PC-3 (cell line): Measurements from ENCODE around the gene FBXO11. TPM values are rescaled to one million over a fixed set of nuclear protein-coding genes. Genes with fewer than 3 reads are reported as not detected.
"Not testable (repeated sequence)": the region's sequence is repeated elsewhere in the genome, so short reads cannot be mapped to it uniquely, and the experiment has no call there.

ENCODE experiments used
- ATAC-seq: fragments of 200-7000 bp; cut with Tn5 transposase; 2 replicates; pipeline ENCODE4 v1.9.1; 2020; ENCODE audit warnings: mild to moderate bottlenecking, moderate library complexity
- BruUV-seq: library from RNA; stranded (reverse); fragments of 400-500 nt; replicated peaks from 2 replicates; lab custom pipeline; 2021; lab: Mats Ljungman, UMichigan
- CTCF ChIA-PET: fragments of 300-600 bp; sonication (Branson Sonifier 250); formaldehyde crosslinking; loops from one replicate; lab custom pipeline; 2022; ENCODE audit warnings: antibody characterized with exemption; lab: Charles Lee
- POLR2A ChIA-PET: fragments of 300-600 bp; sonication (Branson Sonifier 250); formaldehyde crosslinking; loops from one replicate; lab custom pipeline; 2022; ENCODE audit warnings: antibody characterized with exemption; ENCODE audit not compliant: unreplicated experiment; lab: Charles Lee
- DNase-seq: peaks from one replicate; pipeline ENCODE4 v3.0.0-alpha.2; 2015
- H2AFZ ChIP-seq: fragments of 300-600 bp; sonication (generic); 2 replicates; pipeline ENCODE4 v1.6.0; 2016; ENCODE audit warnings: antibody characterized with exemption, low read length
- H3F3A ChIP-seq: fragments of 300-600 bp; sonication (generic); one replicate; pipeline ENCODE4 v1.6.0; 2017; ENCODE audit warnings: antibody characterized with exemption, low read length, control low read depth, mild to moderate bottlenecking; ENCODE audit not compliant: unreplicated experiment
- H3K27ac ChIP-seq: fragments of 300-600 bp; sonication (generic); 2 replicates; pipeline ENCODE4 v1.5.1; 2016; ENCODE audit warnings: mild to moderate bottlenecking, low read length
- H3K27me3 ChIP-seq: fragments of 300-600 bp; sonication (generic); 2 replicates; pipeline ENCODE4 v1.6.1; 2016; ENCODE audit warnings: low read length, mixed read lengths
- H3K36me3 ChIP-seq: fragments of 300-600 bp; sonication (generic); 2 replicates; pipeline ENCODE4 v1.6.1; 2016; ENCODE audit warnings: low read depth, mixed run types, low read length, mixed read lengths
- H3K4me1 ChIP-seq: fragments of 300-600 bp; sonication (generic); 2 replicates; pipeline ENCODE4 v1.5.1; 2016; ENCODE audit warnings: low read length; ENCODE audit not compliant: insufficient read depth
- H3K4me2 ChIP-seq: fragments of 300-600 bp; sonication (generic); 2 replicates; pipeline ENCODE4 v1.6.0; 2016; ENCODE audit warnings: low read length
- H3K4me3 ChIP-seq: fragments of 300-600 bp; sonication (generic); 2 replicates; pipeline ENCODE4 v1.5.1; 2016; ENCODE audit warnings: mild to moderate bottlenecking, low read length, mixed read lengths
- H3K79me2 ChIP-seq: fragments of 300-600 bp; sonication (generic); 2 replicates; pipeline ENCODE4 v1.6.1; 2017; ENCODE audit warnings: low read length, mixed read lengths
- H3K9ac ChIP-seq: fragments of 300-600 bp; sonication (generic); 2 replicates; pipeline ENCODE4 v1.6.0; 2016; ENCODE audit warnings: mild to moderate bottlenecking, low read length
- H3K9me2 ChIP-seq: fragments of 300-600 bp; sonication (generic); replicated peaks from 2 replicates; pipeline ENCODE4 v1.6.1; 2016; ENCODE audit warnings: mixed run types, low read length, mixed read lengths
- H3K9me3 ChIP-seq: fragments of 300-600 bp; sonication (generic); 2 replicates; pipeline ENCODE4 v1.6.1; 2016; ENCODE audit warnings: low read length, mixed read lengths
- H4K20me1 ChIP-seq: fragments of 300-600 bp; sonication (generic); 2 replicates; pipeline ENCODE4 v1.6.1; 2016; ENCODE audit warnings: low read length, mixed read lengths
- EZH2 ChIP-seq: fragments of 300-600 bp; sonication (generic); IDR thresholded peaks from one replicate; pipeline ENCODE4 v1.6.1; 2017; ENCODE audit warnings: antibody characterized with exemption, mild to moderate bottlenecking, low read length; ENCODE audit not compliant: unreplicated experiment
- EZH2phosphoT487 ChIP-seq: fragments of 300-600 bp; sonication (generic); IDR thresholded peaks from 2 replicates; pipeline ENCODE4 v1.6.1; 2018; ENCODE audit warnings: mild to moderate bottlenecking, antibody characterized with exemption, low read length, borderline replicate concordance
- intact Hi-C: fragments of 100-400 bp; cut with micrococcal nuclease; formaldehyde crosslinking; loops from 2 replicates; pipeline ENCODE4 v1.9.0; 2023
- total RNA-seq: library from RNA; depleted of rRNA; stranded (reverse); fragments of >200 nt; gene quantifications from 2 replicates; pipeline ENCODE4 v1.2.3, GENCODE V29; 2014
- TF ChIP-seq, protein P1 (sequence below): fragments of 300-600 bp; sonication (generic); conservative IDR thresholded peaks from 2 replicates; pipeline ENCODE4 v1.5.1; 2017; ENCODE audit warnings: antibody characterized with exemption, low read depth, mild to moderate bottlenecking, low read length

The FBXO11 gene
- total RNA-seq, 1 experiment from 2014 or later, result 34.8 TPM

DNA sequence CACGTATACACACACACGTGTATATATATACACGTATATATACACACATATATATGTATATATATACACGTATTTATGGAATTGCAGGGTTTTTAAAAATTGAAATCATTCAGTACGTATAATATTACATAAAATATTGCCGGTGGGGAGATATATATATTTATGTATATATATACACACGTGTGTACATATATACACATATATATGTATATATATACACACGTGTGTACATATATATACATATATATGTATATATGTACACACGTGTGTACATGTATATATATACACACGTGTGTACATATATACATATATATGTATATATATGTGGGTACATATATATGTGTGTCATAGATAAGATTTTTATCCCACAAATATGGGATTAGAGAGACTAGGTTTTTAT lies 5.4 kb downstream of the FBXO11 start:
- H3F3A ChIP-seq, result no peaks in the 10 kb centered on the region
- CTCF ChIA-PET, result no interaction called here
- no peak for TF ChIP-seq EZH2
- no peaks in the 10 kb centered on the region for H3K9me3 ChIP-seq
- no peak overlapping the region for H2AFZ ChIP-seq
- H3K79me2 ChIP-seq, result peaks cover 97% of the 10 kb centered on the region
- no peaks in the 10 kb centered on the region for H3K36me3 ChIP-seq
- BruUV-seq, result no TSS peak
- no peak overlapping the region for H3K4me3 ChIP-seq
- peaks cover 44% of the 10 kb centered on the region for H4K20me1 ChIP-seq
- no peaks in the 10 kb centered on the region for H3K9me2 ChIP-seq
- intact Hi-C loops, result loop anchor here (5.0 kb wide), 1 partner anchor 34 kb away; no protein-coding TSS in a partner anchor
- no peak overlapping the region for H3K27ac ChIP-seq
- no peaks in the 10 kb centered on the region for H3K27me3 ChIP-seq
- POLR2A ChIA-PET, result interaction anchor here (0.6 kb wide), 1 partner anchor 8 kb away, joined by 5 read pairs; no protein-coding TSS in a partner anchor
- ATAC-seq (no peak), DNase-seq (no peak)
- H3K4me2 ChIP-seq, result no peak overlapping the region
- H3K9ac ChIP-seq, result no peak overlapping the region
- H3K4me1 ChIP-seq, result peaks cover 21% of the 10 kb centered on the region

DNA sequence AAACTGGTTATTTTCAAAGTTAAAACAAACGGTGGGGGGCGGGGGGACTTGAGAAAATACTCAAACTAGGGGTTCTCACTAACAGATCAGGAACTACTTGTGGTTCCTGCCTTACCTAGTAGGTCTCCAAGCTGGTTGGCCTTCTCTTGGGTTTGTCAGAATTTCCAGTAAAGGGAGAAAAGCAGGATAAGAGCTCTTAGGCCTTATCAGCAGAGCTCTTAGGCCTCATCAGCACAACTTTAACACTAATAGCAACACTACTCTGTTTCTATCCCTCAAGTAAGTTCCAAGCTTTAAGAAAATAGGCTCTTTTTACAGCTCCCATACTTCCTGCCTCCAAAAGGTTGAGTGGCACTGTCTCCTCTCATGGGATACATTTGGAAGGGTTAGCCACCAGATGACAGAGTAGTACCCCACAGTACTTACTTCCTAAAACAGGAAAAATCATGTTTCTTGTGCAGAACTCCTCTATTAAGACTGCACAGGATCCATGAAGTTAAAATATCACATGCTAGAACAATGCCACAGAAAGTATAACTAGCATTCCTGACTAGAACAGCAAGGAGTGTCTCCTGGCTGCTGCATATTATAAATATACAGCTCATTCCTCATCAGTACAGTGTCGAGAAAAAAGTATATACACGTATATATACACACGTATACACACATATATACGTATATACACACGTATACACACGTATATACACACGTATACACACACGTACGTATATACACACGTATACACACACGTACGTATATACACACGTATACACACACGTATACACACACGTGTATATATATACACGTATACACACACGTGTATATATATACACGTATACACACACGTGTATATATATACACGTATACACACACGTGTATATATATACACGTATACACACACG lies 6.1 kb downstream of the FBXO11 start:
- Histone ChIP-seq H3K4me3 (no peak overlapping the region), H3K27ac (no peak overlapping the region), H3K36me3 (no peaks in the 10 kb centered on the region), H3F3A (no peaks in the 10 kb centered on the region), H2AFZ (no peak overlapping the region), H3K4me1 (peaks cover 21% of the 10 kb centered on the region), H3K4me2 (no peak overlapping the region), H3K9ac (no peak overlapping the region), H3K9me3 (no peaks in the 10 kb centered on the region), H3K79me2 (peaks cover 100% of the 10 kb centered on the region), H4K20me1 (peaks cover 44% of the 10 kb centered on the region), H3K27me3 (no peaks in the 10 kb centered on the region), H3K9me2 (no peaks in the 10 kb centered on the region)
- ChIA-PET POLR2A (interaction anchor here (0.6 kb wide), 1 partner anchor 8 kb away, joined by 5 read pairs; no protein-coding TSS in a partner anchor), CTCF (no interaction called here)
- BruUV-seq, result no TSS peak
- ATAC-seq (0 out of 2 replicates have a peak, but pooled peaks have one; percentile 19), DNase-seq (no peak)
- TF ChIP-seq, protein P1, sequence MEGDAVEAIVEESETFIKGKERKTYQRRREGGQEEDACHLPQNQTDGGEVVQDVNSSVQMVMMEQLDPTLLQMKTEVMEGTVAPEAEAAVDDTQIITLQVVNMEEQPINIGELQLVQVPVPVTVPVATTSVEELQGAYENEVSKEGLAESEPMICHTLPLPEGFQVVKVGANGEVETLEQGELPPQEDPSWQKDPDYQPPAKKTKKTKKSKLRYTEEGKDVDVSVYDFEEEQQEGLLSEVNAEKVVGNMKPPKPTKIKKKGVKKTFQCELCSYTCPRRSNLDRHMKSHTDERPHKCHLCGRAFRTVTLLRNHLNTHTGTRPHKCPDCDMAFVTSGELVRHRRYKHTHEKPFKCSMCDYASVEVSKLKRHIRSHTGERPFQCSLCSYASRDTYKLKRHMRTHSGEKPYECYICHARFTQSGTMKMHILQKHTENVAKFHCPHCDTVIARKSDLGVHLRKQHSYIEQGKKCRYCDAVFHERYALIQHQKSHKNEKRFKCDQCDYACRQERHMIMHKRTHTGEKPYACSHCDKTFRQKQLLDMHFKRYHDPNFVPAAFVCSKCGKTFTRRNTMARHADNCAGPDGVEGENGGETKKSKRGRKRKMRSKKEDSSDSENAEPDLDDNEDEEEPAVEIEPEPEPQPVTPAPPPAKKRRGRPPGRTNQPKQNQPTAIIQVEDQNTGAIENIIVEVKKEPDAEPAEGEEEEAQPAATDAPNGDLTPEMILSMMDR, result no peak
- TF ChIP-seq EZH2 (no peak), EZH2phosphoT487 (no peak)
- intact Hi-C loops, result loop anchor here (5.0 kb wide), 1 partner anchor 33 kb away; no protein-coding TSS in a partner anchor

DNA sequence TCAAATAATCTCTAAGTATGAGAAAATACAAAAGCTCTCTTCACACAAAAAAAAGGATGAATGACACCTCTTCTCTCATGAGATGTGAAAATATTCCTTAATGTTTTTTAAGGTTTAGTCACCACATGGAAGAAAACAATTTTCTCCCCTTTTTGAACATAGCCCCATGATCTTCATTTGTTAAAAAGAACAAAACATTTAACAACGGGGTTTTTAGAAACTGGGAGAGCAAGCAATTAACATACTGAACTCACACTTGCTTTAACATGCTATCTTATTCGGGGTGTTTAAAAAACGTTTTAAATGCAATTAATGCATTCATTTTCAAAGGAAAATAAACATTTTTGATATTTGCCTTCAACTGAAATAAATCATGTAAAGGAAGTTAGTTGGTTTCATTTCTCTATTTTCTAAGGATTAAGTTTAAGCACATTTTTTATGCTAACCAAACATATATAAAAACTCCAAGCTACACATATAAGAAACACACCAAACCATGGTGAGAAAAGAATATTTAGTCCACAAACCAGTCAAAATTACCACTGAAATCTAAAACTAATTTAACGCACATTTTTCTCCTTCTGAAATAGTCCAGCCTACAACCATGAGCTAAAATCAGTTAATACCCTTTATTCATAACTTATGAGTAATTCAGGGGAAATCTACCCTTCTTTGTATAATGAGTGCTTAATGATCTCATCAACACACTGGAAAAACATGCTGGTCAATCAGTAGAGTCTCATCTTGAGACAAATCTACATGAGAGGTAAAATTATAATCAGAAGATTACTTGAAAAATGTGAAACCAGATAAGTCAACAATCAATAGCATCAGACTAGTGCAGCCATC lies 8.2 kb downstream of the FBXO11 start:
- H3K9me2 ChIP-seq, result no peaks in the 10 kb centered on the region
- ChIA-PET CTCF (interaction anchor here (0.7 kb wide), 1 partner anchor 9 kb away, joined by 3 read pairs; no protein-coding TSS in a partner anchor), POLR2A (no interaction called here)
- no peak overlapping the region for H3K27ac ChIP-seq
- no peaks in the 10 kb centered on the region for H3K27me3 ChIP-seq
- no peak for TF ChIP-seq EZH2phosphoT487
- no peak for TF ChIP-seq EZH2
- TF ChIP-seq, protein P1, result no peak
- intact Hi-C loops, result no loop called here
- no peaks in the 10 kb centered on the region for H3K9me3 ChIP-seq
- DNase-seq, result no peak
- H3K4me3 ChIP-seq, result no peak overlapping the region
- peaks cover 39% of the 10 kb centered on the region for H4K20me1 ChIP-seq
- H3K9ac ChIP-seq, result no peak overlapping the region
- peaks cover 18% of the 10 kb centered on the region for H3K4me1 ChIP-seq
- no peak overlapping the region for H3K4me2 ChIP-seq
- peaks cover 100% of the 10 kb centered on the region for H3K79me2 ChIP-seq
- H3F3A ChIP-seq, result no peaks in the 10 kb centered on the region
- BruUV-seq, result no TSS peak
- no peak for ATAC-seq
- no peaks in the 10 kb centered on the region for H3K36me3 ChIP-seq
- no peak overlapping the region for H2AFZ ChIP-seq

DNA sequence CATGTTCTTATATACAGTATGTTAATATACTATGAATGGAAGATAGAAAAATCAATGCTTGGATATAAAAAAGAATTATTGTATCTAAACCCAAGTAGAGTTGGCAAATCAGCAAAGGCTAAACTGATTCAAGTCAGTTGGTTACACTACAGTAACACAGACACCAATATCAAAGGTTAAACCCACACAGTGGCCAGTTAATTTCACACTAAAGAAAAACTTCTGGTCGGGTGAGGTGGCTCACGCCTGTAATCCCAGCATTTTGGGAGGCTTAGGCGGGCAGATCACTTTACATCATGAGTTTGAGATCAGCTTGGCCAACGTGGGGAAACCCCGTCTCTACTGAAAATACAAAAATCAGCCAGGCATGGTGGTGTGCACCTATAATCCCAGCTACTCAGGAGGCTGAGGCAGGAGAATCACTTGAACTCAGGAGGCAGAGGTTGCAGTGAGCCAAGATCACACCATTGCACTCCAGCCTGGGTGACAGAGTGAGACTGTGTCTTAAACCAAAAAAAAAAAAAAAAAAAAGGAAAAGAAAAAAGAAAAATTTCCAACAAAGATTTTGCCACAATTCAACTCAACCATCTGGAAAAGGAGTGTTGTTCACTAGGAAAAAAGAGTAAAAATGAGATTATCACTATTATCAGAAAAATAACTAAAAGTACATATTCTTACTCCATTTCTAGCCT lies 9.0 kb downstream of the FBXO11 start:
- H2AFZ ChIP-seq, H3K4me3 ChIP-seq, CTCF ChIA-PET, H3K9me3 ChIP-seq, H3K36me3 ChIP-seq, ATAC-seq, BruUV-seq, H3F3A ChIP-seq, H3K4me1 ChIP-seq, H3K27ac ChIP-seq, H3K4me2 ChIP-seq, H3K27me3 ChIP-seq, H3K9ac ChIP-seq, intact Hi-C loops, POLR2A ChIA-PET, DNase-seq, H3K9me2 ChIP-seq: not testable (repeated sequence)
- peaks cover 100% of the 10 kb centered on the region for H3K79me2 ChIP-seq
- H4K20me1 ChIP-seq, result peaks cover 34% of the 10 kb centered on the region
